Loucy (cell line): ENCODE results near the gene PRKCQ.

ENCODE experiments used
- CTCF ChIP-seq: fragments of 200-600 bp; sonication (generic); conservative IDR thresholded peaks from 2 replicates; pipeline ENCODE4 v1.5.1; 2014; ENCODE audit warnings: mild to moderate bottlenecking, antibody characterized with exemption, low read length
- EZH2phosphoT487 ChIP-seq: fragments of 200-600 bp; IDR thresholded peaks from 2 replicates; pipeline ENCODE4 v1.6.1; 2018; ENCODE audit warnings: antibody characterized with exemption, mild to moderate bottlenecking, moderate library complexity, borderline replicate concordance

GRCh38 chr10:6516281-6516928, 63.7 kb downstream of the PRKCQ start:
- TF ChIP-seq CTCF (peak; percentile 45), EZH2phosphoT487 (no peak)
